ENCODE measurements around the gene ITGA2B. TPM values are rescaled to one million over a fixed set of nuclear protein-coding genes. Genes with fewer than 3 reads are reported as not detected.
"Not testable (repeated sequence)": the region's sequence is repeated elsewhere in the genome, so short reads cannot be mapped to it uniquely, and the experiment has no call there.

ITGA2B gene
- total RNA-seq, 1 experiment from 2014 or later = 0.62 TPM

- ChIA-PET CTCF (no interaction called here), POLR2A (ENCODE audit: low non-redundant PET) (no interaction called here)
- Histone ChIP-seq H3K4me3 (ENCODE audit: low read depth, low read length, poor library complexity, severe bottlenecking) (no peak overlapping the region), H3K36me3 (ENCODE audit: insufficient read depth, low read length, poor library complexity, severe bottlenecking) (no peaks in the 10 kb centered on the region), H3K4me1 (ENCODE audit: insufficient read depth, low read length, poor library complexity, severe bottlenecking) (no peaks in the 10 kb centered on the region), H3K9me3 (ENCODE audit: low read depth, low read length, poor library complexity, severe bottlenecking) (no peaks in the 10 kb centered on the region), H3K27ac (ENCODE audit: low read depth, low read length, poor library complexity, severe bottlenecking) (no peak overlapping the region), H3K27me3 (replicated peaks; ENCODE audit: insufficient read depth, low read depth, low read length, poor library complexity) (no peaks in the 10 kb centered on the region)
- BruUV-seq (replicated peaks) = no TSS peak
- DNase-seq (ENCODE audit: low spot score) = no peak
- TF ChIP-seq EZH2 (IDR thresholded peaks at IDR 0.05; ENCODE audit: borderline replicate concordance, low read depth, low read length, poor library complexity, severe bottlenecking) (no peak), CTCF (conservative IDR thresholded peaks at IDR 0.05; ENCODE audit: low read depth, low read length) (no peak)
- intact Hi-C loops (cut with micrococcal nuclease; ENCODE audit: unreplicated experiment) = no loop called here
Measured at GRCh38 chr17:44375196-44376017, 14.0 kb downstream of the ITGA2B start.

DNA sequence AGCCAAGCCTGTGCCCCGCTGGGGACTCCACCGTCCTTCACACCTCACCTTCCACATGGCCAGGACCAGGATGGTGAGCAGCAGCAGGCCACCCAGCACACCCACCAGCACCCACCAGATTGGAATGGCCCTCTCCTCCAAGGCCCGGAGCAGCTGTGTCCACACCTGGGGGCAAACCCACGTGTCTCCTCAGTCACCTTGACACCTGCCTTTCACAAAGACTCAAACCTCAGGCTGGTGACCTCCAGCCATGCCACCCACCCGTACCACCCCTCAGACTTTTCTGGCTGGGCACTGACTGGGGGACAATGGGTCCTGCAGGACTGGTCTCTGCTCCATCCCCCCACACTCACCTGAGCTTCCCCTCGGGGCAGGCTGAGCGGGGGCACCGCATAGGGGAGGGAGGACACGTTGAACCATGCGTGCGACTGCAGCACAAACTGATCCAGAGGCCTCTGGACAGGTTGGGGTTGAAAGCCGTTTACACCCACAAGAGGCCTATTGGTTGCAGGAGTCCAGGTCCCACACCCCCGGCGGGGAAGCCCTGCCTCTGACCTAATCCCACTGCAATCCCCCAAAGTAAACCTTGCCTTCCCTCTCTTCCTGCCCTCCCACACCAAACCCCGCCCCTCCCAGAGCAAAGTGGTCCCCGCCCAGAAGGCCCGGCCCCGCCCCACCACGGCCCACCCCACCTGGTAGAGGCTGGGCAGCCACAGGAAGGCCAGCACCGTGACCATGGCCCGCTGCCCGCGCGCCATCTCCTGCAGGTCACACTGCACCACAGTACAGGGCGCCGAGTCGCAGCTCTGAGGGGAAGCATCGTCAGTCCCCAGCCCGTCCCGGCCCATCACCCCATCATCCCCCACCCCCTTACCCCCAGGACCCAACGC lies 14.9 kb downstream of the ITGA2B start:
- ChIA-PET POLR2A (ENCODE audit: low non-redundant PET) (no interaction called here), CTCF (no interaction called here)
- Histone ChIP-seq H3K27ac (ENCODE audit: low read depth, low read length, poor library complexity, severe bottlenecking) (no peak overlapping the region), H3K4me3 (ENCODE audit: low read depth, low read length, poor library complexity, severe bottlenecking) (no peak overlapping the region), H3K36me3 (ENCODE audit: insufficient read depth, low read length, poor library complexity, severe bottlenecking) (no peaks in the 10 kb centered on the region), H3K27me3 (replicated peaks; ENCODE audit: insufficient read depth, low read depth, low read length, poor library complexity) (no peaks in the 10 kb centered on the region), H3K4me1 (ENCODE audit: insufficient read depth, low read length, poor library complexity, severe bottlenecking) (no peaks in the 10 kb centered on the region), H3K9me3 (ENCODE audit: low read depth, low read length, poor library complexity, severe bottlenecking) (no peaks in the 10 kb centered on the region)
- no peak for TF ChIP-seq CTCF (conservative IDR thresholded peaks at IDR 0.05; ENCODE audit: low read depth, low read length)
- no peak for TF ChIP-seq EZH2 (IDR thresholded peaks at IDR 0.05; ENCODE audit: borderline replicate concordance, low read depth, low read length, poor library complexity, severe bottlenecking)
- intact Hi-C loops (cut with micrococcal nuclease; ENCODE audit: unreplicated experiment) = no loop called here
- no peak for DNase-seq (ENCODE audit: low spot score)
- BruUV-seq (replicated peaks) = no TSS peak

DNA sequence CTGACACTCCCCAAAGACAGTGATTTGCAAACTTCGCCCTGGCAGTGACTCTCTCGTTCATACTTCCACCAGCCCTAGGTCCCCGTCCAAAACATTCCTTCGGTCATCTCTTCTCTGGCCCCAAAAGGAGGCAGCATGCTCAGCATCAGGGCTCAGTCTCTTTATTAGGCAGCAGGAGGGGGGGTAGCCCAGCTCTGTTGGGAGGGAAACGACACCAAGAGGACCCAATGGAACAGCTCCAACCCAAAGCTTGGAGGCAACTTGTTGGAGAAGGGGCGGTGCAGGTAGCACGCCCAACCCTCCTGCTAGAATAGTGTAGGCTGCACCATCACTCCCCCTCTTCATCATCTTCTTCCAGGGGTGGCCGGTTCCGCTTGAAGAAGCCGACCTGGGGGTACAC lies 17.4 kb downstream of the ITGA2B start:
- CTCF ChIA-PET = no interaction called here
- POLR2A ChIA-PET (ENCODE audit: low non-redundant PET) = no interaction called here

GRCh38 chr17:44369414-44370023 lies 19.9 kb downstream of the ITGA2B start:
- BruUV-seq (replicated peaks); POLR2A ChIA-PET (ENCODE audit: low non-redundant PET); H3K4me1 ChIP-seq (ENCODE audit: insufficient read depth, low read length, poor library complexity, severe bottlenecking); CTCF ChIA-PET; H3K9me3 ChIP-seq (ENCODE audit: low read depth, low read length, poor library complexity, severe bottlenecking); H3K27ac ChIP-seq (ENCODE audit: low read depth, low read length, poor library complexity, severe bottlenecking); H3K36me3 ChIP-seq (ENCODE audit: insufficient read depth, low read length, poor library complexity, severe bottlenecking); H3K27me3 ChIP-seq (replicated peaks; ENCODE audit: insufficient read depth, low read depth, low read length, poor library complexity); H3K4me3 ChIP-seq (ENCODE audit: low read depth, low read length, poor library complexity, severe bottlenecking); DNase-seq (ENCODE audit: low spot score); intact Hi-C loops (cut with micrococcal nuclease; ENCODE audit: unreplicated experiment): not testable (repeated sequence)

More for the DNA sequence above, 17.4 kb downstream of the ITGA2B start:
- H3K9me3 ChIP-seq (ENCODE audit: low read depth, low read length, poor library complexity, severe bottlenecking) = no peaks in the 10 kb centered on the region
- H3K4me3 ChIP-seq (ENCODE audit: low read depth, low read length, poor library complexity, severe bottlenecking) = no peak overlapping the region
- TF ChIP-seq CTCF (conservative IDR thresholded peaks at IDR 0.05; ENCODE audit: low read depth, low read length) (no peak), EZH2 (IDR thresholded peaks at IDR 0.05; ENCODE audit: borderline replicate concordance, low read depth, low read length, poor library complexity, severe bottlenecking) (no peak)
- no peaks in the 10 kb centered on the region for H3K36me3 ChIP-seq (ENCODE audit: insufficient read depth, low read length, poor library complexity, severe bottlenecking)
- intact Hi-C loops (cut with micrococcal nuclease; ENCODE audit: unreplicated experiment) = no loop called here
- no peak for DNase-seq (ENCODE audit: low spot score)
- no TSS peak for BruUV-seq (replicated peaks)
- H3K27ac ChIP-seq (ENCODE audit: low read depth, low read length, poor library complexity, severe bottlenecking) = no peak overlapping the region
- H3K4me1 ChIP-seq (ENCODE audit: insufficient read depth, low read length, poor library complexity, severe bottlenecking) = no peaks in the 10 kb centered on the region
- no peaks in the 10 kb centered on the region for H3K27me3 ChIP-seq (replicated peaks; ENCODE audit: insufficient read depth, low read depth, low read length, poor library complexity)

Measured in A673 (cell line).